A549 treated with CORT108297 at 1 μM for 4 hours (cell line): ENCODE measurements around the gene CNPY4. TPM values are rescaled to one million over a fixed set of nuclear protein-coding genes. Genes with fewer than 3 reads are reported as not detected.

Source experiments
- total RNA-seq: library from RNA; stranded (reverse); fragments of 200-300 nt; extraction: Qiagen RNA extraction; gene quantifications from 5 replicates; pipeline ENCODE4 v1.2.3, GENCODE V29; 2022

CNPY4 gene, protein sequence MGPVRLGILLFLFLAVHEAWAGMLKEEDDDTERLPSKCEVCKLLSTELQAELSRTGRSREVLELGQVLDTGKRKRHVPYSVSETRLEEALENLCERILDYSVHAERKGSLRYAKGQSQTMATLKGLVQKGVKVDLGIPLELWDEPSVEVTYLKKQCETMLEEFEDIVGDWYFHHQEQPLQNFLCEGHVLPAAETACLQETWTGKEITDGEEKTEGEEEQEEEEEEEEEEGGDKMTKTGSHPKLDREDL
- total RNA-seq, result 10.4 to 12.8 TPM (median 12.0 TPM) in 5 replicates

GRCh38 chr7:100119072-100119969 lies at the start of gene CNPY4, which contains the start of gene TAF6:
TSS of gene CNPY4 (plus strand) at chr7:100119634. CDS start at chr7:100119745, 111 bp downstream.
TSS of gene TAF6 (minus strand) at chr7:100119358. CDS start at chr7:100114209, 5,149 bp downstream.

DNA sequence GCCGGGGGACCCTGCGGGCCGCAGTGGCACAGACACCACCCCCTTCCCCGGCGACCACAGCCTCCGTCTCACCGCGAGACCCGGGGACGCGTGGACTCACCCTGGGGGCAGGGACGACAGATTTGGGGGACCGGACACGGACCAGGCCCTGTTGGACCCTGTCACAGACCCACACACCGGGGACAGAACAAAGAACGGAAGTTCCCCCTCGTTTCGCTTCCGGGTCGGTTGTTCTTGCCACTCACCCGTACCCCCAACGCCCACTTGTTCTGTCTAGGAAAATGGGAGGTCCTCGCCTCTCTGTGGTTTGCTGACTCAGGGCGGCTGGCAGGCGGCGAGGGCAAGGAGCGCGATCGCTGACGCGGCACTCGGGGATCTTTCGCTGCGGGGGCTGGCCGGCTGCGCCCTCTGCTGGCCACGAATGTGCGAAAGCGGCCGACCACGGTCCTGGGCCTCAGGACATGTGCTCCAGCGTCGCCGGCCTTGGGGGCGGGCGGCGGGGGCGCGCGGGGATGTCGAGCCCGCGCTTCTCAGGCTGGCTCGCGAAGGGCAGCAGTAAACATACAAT lies 37.8 kb upstream of the CNPY4 start, which contains the start of gene ZNF3:
Gene ZNF3 (minus strand): TSS at position 189 of the 568 bp plus-strand sequence. CDS start 4,366 bp downstream, outside the sequence.

GRCh38 chr7:100088621-100089457 lies 30.6 kb upstream of the CNPY4 start, which contains the start of gene COPS6:
TSS of gene COPS6 (plus strand) at chr7:100088969. CDS start at chr7:100088991, 22 bp downstream.

DNA sequence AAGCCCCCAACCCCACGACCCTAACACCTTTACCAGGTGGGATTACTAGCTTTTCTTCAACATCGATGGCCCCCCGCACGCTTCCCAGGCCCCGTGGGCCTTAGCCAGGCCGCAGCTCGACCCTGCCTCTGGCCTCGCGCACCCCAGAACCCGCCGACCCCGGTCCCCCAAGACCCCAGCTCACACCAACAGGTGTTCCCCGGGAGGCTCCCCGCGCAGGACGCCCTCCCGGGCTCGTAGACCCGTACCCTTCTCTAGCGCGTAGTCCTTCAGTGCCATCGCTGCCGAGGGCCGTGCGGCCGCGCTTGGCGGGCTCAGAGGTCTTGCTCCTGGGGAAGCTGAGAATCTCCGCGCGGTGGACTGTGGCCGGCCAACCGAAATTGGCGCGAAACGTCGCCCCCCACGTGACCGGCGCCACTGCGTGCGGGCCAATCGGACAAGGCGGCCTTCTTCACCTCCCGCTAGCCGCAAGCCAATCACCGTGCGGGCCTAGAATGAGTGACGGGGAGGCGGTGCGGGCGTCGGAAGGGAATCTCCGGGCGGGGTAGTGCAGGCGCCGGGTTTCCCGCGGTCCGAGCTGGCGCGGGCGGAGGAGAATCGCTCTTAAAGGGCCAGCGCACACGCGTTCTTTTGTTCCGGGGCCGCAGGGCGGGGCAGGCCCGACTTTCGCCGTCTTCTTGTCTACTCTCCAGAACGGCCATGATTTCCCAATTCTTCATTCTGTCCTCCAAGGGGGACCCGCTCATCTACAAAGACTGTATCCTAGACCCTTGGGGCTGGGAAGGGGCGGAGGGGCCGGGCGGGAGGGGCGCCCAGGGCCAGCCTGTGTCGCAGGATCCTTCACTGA lies 18.2 kb upstream of the CNPY4 start, which contains the start of the genes AP4M1 and MCM7:
Gene AP4M1 (plus strand): TSS at position 628 of the 847 bp plus-strand sequence. CDS start 72 bp downstream, at position 700.
Gene MCM7 (minus strand): TSS at position 382 of the 847 bp plus-strand sequence. CDS start 103 bp downstream, at position 279.

GRCh38 chr7:100126931-100127865 lies 7.8 kb downstream of the CNPY4 start, which contains the start of gene MBLAC1:
TSS of gene MBLAC1 (plus strand) at chr7:100126967. CDS start at chr7:100127396, 429 bp downstream.

DNA sequence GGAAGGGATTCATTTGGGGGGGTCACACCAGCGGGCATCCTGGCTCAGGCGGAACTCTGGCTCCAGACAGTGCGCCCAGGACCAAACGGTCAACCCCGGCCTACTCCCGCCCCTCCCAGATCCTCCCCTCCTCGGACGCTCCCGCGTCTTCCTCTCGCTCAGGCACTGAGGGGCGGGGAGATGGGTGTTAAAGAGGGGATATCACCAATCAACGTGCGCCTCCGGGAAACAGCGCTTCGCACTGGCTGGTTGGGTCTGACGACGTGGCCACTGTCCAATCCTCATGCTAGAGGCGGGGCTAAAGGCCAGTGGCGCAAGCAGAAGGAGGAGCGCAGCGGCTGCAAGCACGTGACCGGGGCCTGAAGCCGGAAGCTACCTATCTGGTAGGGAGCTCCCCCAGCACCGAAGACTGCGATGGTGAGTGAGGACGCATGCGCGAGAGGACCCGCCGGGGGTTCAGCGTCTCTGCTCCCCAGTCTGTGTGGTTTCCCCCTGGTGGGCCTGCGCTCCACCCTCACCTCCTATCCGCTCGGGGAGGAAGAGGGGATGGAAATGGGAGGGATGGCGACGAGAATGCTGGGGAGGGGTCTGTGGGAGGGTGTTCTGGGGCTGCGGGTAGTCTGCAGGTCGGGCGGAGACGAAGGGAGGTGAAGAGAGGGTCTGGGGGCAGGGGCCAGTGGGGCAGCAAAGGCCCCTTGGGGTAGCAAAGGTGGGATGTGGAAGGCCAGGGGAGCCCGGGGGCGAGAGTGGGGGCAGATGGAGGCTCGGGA lies 29.3 kb downstream of the CNPY4 start, which contains the start of gene LAMTOR4:
Gene LAMTOR4 (plus strand): TSS at position 360 of the 770 bp plus-strand sequence. CDS start 55 bp downstream, at position 415.

DNA sequence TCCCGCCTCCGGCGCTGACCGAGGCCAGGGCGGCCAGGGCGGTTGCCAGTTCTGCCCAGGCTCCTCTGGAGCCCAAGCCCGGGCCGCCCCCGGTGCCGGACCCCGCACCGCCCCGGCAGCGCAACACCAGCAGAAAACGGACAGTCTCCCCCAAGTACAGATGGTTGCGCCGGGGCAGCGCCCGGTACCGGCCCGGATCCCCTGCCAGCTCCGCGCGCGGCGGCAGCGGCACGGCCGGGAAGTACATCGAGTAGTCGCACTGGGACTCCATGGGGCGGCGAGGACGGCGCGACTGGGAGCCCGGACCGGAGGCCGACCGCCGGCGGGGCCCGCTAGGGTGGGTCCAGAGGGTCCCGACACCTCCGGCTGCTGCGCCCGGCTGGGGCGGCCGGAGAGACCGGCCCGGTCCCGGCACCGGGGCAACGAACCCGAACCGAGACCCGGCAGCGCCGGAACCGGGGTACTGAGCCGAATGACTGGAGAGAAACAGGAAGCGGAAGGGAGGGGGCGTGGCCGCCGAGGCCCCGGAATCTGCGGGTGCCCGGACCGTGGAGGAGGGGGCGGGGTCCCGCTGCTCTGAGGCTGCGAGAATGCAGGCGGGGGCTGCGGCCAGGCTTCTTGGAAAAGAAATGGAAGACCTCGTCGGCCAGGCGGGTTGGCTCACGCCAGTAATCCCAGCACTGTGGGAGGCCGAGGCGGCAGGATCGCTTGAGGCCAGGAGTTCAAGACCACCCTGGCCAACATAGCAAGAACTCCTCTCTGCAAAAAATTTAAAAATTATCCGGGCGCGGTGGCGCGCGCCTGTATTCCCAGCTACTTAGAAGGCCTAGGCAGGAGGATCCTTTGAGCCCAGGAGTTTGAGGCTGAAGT lies 39.0 kb downstream of the CNPY4 start, which contains the start of gene TRAPPC14:
Gene TRAPPC14 (minus strand): TSS at position 495 of the 870 bp plus-strand sequence. CDS start 224 bp downstream, at position 271.

Other genes with a start within 250 kb of the CNPY4 start
- not detected in 5 replicates for gene OR2AE1, start 242.6 kb upstream of the CNPY4 start, total RNA-seq
- gene TRIM4, start 200.1 kb upstream of the CNPY4 start, total RNA-seq, result 24.2 to 32.7 TPM (median 26.6 TPM) in 5 replicates
- gene GJC3, start 190.0 kb upstream of the CNPY4 start, total RNA-seq, result 0.09 to 0.22 TPM (median 0.10 TPM) in 3 of 5 replicates, not detected in the others
- 0.06 TPM in 1 of 5 replicates, not detected in the others for gene AZGP1, start 143.6 kb upstream of the CNPY4 start, total RNA-seq
- gene ZKSCAN1, start 104.0 kb upstream of the CNPY4 start, total RNA-seq, result 6.8 to 10.8 TPM (median 9.4 TPM) in 5 replicates
- 8.9 to 12.4 TPM (median 10.3 TPM) in 5 replicates for gene ZSCAN21, start 69.9 kb upstream of the CNPY4 start, total RNA-seq
- 18.7 to 22.7 TPM (median 19.8 TPM) in 5 replicates for gene ZNF3, start 37.9 kb upstream of the CNPY4 start, total RNA-seq
- 153 to 188 TPM (median 175 TPM) in 5 replicates for gene COPS6, start 30.7 kb upstream of the CNPY4 start, total RNA-seq
- 223 to 257 TPM (median 247 TPM) in 5 replicates for gene MCM7, start 18.2 kb upstream of the CNPY4 start, total RNA-seq
- 15.1 to 17.7 TPM (median 17.0 TPM) in 5 replicates for gene AP4M1, start 18.0 kb upstream of the CNPY4 start, total RNA-seq
- gene TAF6, start 276 bp upstream of the CNPY4 start, total RNA-seq, result 62.3 to 71.2 TPM (median 67.8 TPM) in 5 replicates
- gene MBLAC1, start 7.3 kb downstream of the CNPY4 start, total RNA-seq, result 2.6 to 3.4 TPM (median 3.2 TPM) in 5 replicates
- 145 to 212 TPM (median 183 TPM) in 5 replicates for gene LAMTOR4, start 29.3 kb downstream of the CNPY4 start, total RNA-seq
- 8.7 to 15.5 TPM (median 14.7 TPM) in 5 replicates for gene TRAPPC14, start 39.1 kb downstream of the CNPY4 start, total RNA-seq
- gene GAL3ST4, start 49.0 kb downstream of the CNPY4 start, total RNA-seq, result 0.06 to 0.15 TPM (median 0.08 TPM) in 5 replicates
- 0.82 to 1.5 TPM (median 1.1 TPM) in 5 replicates for gene GPC2, start 57.7 kb downstream of the CNPY4 start, total RNA-seq
- gene STAG3, start 58.3 kb downstream of the CNPY4 start, total RNA-seq, result 0.18 to 0.23 TPM (median 0.22 TPM) in 5 replicates
- not detected in 5 replicates for gene PVRIG, start 100.3 kb downstream of the CNPY4 start, total RNA-seq
- not detected in 5 replicates for gene SPDYE3, start 188.1 kb downstream of the CNPY4 start, total RNA-seq
- 24.2 to 37.8 TPM (median 30.9 TPM) in 5 replicates for gene PILRB, start 238.5 kb downstream of the CNPY4 start, total RNA-seq